ENCODE results near the gene ZNF398. TPM values are rescaled to one million over a fixed set of nuclear protein-coding genes. Genes with fewer than 3 reads are reported as not detected.

ZNF398 gene
- polyA plus RNA-seq, 1 experiment = 8.0 TPM

DNA sequence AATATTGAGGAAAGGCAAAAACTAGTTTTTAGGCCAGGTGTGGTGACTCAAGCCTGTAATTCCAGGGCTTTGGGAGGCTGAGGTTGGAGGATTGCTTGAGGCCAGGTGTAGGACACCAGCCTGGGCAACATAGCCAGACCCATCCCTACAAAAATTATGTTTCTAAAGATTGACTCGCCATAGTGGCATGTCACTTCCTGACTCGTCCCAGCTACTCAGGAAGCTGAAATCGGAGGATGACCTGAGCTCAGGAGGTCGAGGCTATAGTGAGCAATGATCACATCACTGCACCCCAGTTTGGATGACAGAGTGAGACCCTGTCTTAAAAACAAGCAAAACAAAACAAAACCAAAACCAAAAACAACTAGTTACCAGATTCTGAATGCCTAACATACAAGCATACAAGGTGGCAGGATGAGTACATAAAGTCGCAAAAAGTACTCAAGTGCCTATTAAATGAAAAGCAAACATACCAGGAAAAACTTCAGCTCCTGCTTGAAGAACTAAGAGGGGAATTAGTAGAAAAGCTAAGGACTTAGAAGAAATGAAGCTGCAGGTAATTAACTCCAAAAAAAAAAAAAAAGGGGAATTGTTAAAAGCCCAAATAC lies 14.1 kb downstream of the ZNF398 start:
- ChIA-PET POLR2A (interaction anchor here (0.6 to 0.7 kb wide), 2 partner anchors 9 to 10 kb away, joined by 3 to 6 read pairs; no protein-coding TSS in a partner anchor), CTCF (interaction anchor here (0.6 to 1.7 kb wide), 4 partner anchors 12 to 57 kb away, joined by 3 to 6 read pairs (median 4); partner anchors contain the start of gene ZNF398)
- TF ChIP-seq, protein P1, sequence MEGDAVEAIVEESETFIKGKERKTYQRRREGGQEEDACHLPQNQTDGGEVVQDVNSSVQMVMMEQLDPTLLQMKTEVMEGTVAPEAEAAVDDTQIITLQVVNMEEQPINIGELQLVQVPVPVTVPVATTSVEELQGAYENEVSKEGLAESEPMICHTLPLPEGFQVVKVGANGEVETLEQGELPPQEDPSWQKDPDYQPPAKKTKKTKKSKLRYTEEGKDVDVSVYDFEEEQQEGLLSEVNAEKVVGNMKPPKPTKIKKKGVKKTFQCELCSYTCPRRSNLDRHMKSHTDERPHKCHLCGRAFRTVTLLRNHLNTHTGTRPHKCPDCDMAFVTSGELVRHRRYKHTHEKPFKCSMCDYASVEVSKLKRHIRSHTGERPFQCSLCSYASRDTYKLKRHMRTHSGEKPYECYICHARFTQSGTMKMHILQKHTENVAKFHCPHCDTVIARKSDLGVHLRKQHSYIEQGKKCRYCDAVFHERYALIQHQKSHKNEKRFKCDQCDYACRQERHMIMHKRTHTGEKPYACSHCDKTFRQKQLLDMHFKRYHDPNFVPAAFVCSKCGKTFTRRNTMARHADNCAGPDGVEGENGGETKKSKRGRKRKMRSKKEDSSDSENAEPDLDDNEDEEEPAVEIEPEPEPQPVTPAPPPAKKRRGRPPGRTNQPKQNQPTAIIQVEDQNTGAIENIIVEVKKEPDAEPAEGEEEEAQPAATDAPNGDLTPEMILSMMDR (IDR thresholded peaks at IDR 0.05; ENCODE audit: insufficient read depth, low read depth, low read length) = no peak
- no peak for DNase-seq (ENCODE audit: low read depth)
- H3K4me3 ChIP-seq (ENCODE audit: low read depth, low read length) = no peak overlapping the region
- H3K27me3 ChIP-seq (ENCODE audit: control insufficient read depth, insufficient read depth, low read length) = no peaks in the 10 kb centered on the region
- H3K36me3 ChIP-seq (ENCODE audit: control insufficient read depth, insufficient read depth, low read length) = no peaks in the 10 kb centered on the region; the same call in none of the 2 replicates

DNA sequence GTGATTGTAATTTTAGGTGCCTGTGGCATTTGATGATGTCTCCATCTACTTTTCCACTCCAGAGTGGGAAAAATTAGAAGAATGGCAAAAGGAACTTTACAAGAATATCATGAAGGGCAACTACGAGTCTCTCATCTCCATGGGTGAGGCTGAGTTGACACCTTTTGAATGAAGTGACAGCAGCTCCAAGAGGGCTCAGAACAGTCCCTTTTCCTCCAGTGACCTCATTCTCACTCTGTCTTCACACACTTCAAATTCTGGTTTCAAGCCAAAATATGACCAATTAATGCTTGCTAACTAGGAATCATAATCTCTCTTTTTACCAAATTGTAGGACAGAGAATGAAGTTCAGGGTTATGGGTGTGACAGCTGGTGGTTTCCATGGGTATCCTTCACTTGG lies 18.9 kb downstream of the ZNF398 start:
- Histone ChIP-seq H3K36me3 (ENCODE audit: control insufficient read depth, insufficient read depth, low read length) (peaks cover 9% of the 10 kb centered on the region), H3K27me3 (ENCODE audit: control insufficient read depth, insufficient read depth, low read length) (no peaks in the 10 kb centered on the region), H3K4me3 (ENCODE audit: low read depth, low read length) (no peak overlapping the region)
- TF ChIP-seq, protein P1 (IDR thresholded peaks at IDR 0.05; ENCODE audit: insufficient read depth, low read depth, low read length) = no peak
- CTCF ChIA-PET = interaction anchor here (1.2 to 1.7 kb wide), 4 partner anchors 13 to 40 kb away, joined by 3 to 6 read pairs (median 4); partner anchors contain the start of genes ZNF398 and ZNF425
- DNase-seq (ENCODE audit: low read depth) = no peak
- POLR2A ChIA-PET = no interaction called here

DNA sequence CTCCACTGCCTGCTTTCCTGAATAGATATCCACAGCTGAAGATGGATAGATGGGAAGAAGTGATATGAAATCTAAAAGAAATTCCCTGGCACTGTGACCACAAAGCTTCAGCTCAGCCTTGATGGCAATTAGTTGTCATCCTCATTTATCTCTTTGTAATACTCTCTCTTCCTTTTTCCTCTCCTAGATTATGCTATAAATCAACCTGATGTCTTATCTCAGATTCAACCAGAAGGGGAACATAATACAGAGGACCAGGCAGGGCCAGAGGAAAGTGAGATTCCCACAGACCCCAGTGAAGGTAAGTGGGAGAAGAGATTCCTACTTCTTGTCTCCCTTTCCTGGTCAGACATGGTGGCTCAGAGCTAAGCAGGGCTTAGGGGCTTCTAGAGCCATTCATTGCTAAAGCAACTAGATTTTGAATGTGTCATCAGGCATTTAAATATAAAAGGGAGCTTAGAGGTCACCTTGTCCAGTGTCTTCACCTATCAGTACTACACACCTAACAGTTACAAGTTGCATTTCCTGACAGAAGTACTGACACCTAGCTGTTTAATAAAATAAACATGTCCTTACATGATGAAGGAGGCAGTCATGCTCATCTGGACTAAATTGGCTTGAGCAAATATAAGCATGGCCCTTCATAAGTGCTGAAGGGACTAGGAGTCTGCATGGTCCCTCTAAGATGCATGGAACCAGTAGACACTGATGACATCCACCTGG lies 19.5 kb downstream of the ZNF398 start:
- no peak for DNase-seq (ENCODE audit: low read depth)
- Histone ChIP-seq H3K36me3 (ENCODE audit: control insufficient read depth, insufficient read depth, low read length) (peaks cover 9% of the 10 kb centered on the region), H3K27me3 (ENCODE audit: control insufficient read depth, insufficient read depth, low read length) (no peaks in the 10 kb centered on the region), H3K4me3 (ENCODE audit: low read depth, low read length) (no peak overlapping the region)
- ChIA-PET CTCF (interaction anchor here (1.2 to 1.5 kb wide), 3 partner anchors 19 to 40 kb away, joined by 3 to 6 read pairs (median 3); partner anchors contain the start of genes ZNF398 and ZNF425), POLR2A (no interaction called here)
- TF ChIP-seq, protein P1 (IDR thresholded peaks at IDR 0.05; ENCODE audit: insufficient read depth, low read depth, low read length) = no peak

DNA sequence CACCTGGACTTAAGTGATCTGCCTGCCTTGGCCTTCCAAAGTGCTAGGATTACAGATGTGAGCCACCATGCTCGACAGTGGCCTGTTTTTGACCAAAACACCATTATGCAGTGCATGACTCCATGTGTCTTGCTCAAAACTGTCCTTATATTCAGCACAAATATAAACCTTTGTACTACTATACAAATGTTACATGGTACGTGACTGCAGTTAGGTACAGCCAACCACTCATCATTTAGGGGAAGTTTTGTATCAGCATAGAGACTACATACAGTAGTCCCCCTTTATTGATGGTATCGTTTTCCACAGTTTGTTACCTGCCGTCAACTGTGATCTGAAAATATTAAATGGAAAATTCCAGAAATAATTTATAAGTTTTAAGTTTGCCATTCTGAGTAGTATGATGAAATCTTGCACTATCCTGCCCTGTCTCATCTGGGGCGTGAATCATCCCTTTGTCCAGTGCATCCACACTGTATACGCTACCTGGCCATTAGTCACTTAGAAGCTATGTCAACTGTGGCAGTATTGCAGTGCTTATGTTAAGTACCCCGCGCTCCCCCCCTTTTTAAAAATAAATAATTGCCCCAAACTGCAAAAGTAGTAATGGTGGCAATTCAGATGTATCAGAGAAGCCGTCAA lies 24.8 kb downstream of the ZNF398 start:
- no peak for DNase-seq (ENCODE audit: low read depth)
- Histone ChIP-seq H3K27me3 (ENCODE audit: control insufficient read depth, insufficient read depth, low read length) (no peaks in the 10 kb centered on the region), H3K4me3 (ENCODE audit: low read depth, low read length) (no peak overlapping the region), H3K36me3 (ENCODE audit: control insufficient read depth, insufficient read depth, low read length) (peaks cover 8% of the 10 kb centered on the region)
- TF ChIP-seq, protein P1 (IDR thresholded peaks at IDR 0.05; ENCODE audit: insufficient read depth, low read depth, low read length) = no peak
- CTCF ChIA-PET = no interaction called here
- POLR2A ChIA-PET = no interaction called here

DNA sequence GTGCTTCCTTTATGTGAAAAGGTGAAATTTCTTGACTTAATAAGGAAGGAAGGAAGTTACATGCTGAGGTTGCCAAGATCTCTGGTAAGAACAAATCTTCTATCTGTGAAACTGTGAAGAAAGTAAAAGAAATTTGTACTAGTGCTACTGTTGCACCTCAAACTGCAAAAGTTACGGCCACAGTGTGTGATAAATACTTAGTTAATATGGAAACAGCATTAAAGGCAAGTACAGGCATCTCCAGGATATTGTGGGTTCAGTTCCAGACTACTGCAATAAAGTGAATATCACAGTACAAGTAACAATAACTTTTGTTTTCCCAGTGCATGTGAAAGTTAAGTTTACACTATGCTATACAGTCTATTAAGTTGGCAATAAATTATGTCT lies 25.3 kb downstream of the ZNF398 start:
- no peak overlapping the region for H3K4me3 ChIP-seq (ENCODE audit: low read depth, low read length)
- no peak for DNase-seq (ENCODE audit: low read depth)
- TF ChIP-seq, protein P1 (IDR thresholded peaks at IDR 0.05; ENCODE audit: insufficient read depth, low read depth, low read length) = no peak
- no peaks in the 10 kb centered on the region for H3K27me3 ChIP-seq (ENCODE audit: control insufficient read depth, insufficient read depth, low read length)
- ChIA-PET CTCF (interaction anchor here (1.0 kb wide), 1 partner anchor 11 kb away, joined by 3 read pairs; no protein-coding TSS in a partner anchor), POLR2A (no interaction called here)
- H3K36me3 ChIP-seq (ENCODE audit: control insufficient read depth, insufficient read depth, low read length) = peaks cover 5% of the 10 kb centered on the region

Data from BJ (cell line).